HEK293T (cell line): ENCODE results near the gene ENAH.

ENCODE experiments used
- ARNT ChIP-seq: fragments of 450-650 bp; IDR thresholded peaks from 2 replicates; pipeline ENCODE4 v1.6.1; 2017; ENCODE audit warnings: mild to moderate bottlenecking
- BHLHE40 ChIP-seq: fragments of 450-650 bp; IDR thresholded peaks from 2 replicates; pipeline ENCODE4 v1.6.1; 2016; ENCODE audit warnings: mild to moderate bottlenecking, moderate library complexity, borderline replicate concordance
- FOXA1 ChIP-seq: fragments of 450-650 bp; IDR thresholded peaks from 2 replicates; pipeline ENCODE4 v1.6.1; 2016; ENCODE audit warnings: mild to moderate bottlenecking
- FOXM1 ChIP-seq: fragments of 450-650 bp; IDR thresholded peaks from 2 replicates; pipeline ENCODE4 v1.6.1; 2017; ENCODE audit warnings: mild to moderate bottlenecking, borderline replicate concordance
- L3MBTL2 ChIP-seq: fragments of 450-650 bp; conservative IDR thresholded peaks from 2 replicates; pipeline ENCODE4 v1.6.1; 2016; ENCODE audit warnings: mild to moderate bottlenecking
- TARDBP ChIP-seq: fragments of 450-650 bp; IDR thresholded peaks from 2 replicates; pipeline ENCODE4 v1.6.1; 2016

DNA sequence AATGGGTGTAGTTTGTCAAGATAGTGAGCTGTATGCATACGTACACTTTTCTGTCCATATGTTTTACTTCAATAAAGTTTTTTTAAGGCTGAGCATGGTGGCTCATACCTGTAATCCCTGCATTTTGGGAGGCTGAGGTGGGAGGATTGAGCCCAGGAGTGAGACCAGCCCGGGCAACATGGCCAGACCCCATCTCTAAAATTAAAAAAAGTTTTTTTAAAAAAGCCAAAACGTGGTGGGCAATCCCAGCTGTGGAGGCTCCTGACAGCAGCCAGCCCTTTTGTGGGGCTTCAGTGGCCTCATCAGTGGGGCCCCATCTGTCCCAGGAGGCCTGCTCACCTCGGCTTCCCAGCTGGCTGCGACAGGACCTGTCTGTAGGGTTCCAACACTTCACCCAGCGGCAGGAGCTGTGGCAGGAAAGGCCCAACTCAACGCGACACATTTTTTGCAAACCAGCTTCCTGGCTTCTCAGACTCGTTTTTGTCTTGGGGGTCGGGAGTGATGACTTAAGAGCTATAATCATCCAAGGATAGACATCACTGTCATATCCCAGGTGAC is 168.2 kb downstream of the ENAH start:
- TF ChIP-seq BHLHE40 (no peak), ARNT (no peak), L3MBTL2 (no peak), FOXA1 (no peak), TARDBP (no peak), FOXM1 (no peak)
